Stimulated activated naive CD8-positive, alpha-beta T cell treated with anti-CD3 and anti-CD28 coated beads, Interleukin-15, amount 100 ng/mL, for 72 hours (primary cell): ENCODE measurements around the gene ACSL5.
"Not testable (repeated sequence)": the region's sequence is repeated elsewhere in the genome, so short reads cannot be mapped to it uniquely, and the experiment has no call there.

ENCODE experiments used
- ATAC-seq: fragments of 150-1000 bp; cut with Tn5 transposase; 2 replicates; pipeline ENCODE4 v1.10.0; 2021; ENCODE audit warnings: mild to moderate bottlenecking, moderate library complexity
- DNase-seq, 2 donors: peaks; one replicate each; pipeline ENCODE4 v3.0.0; 2021 to 2022
- H3K27ac Mint-ChIP-seq, 2 donors: one replicate each; pipeline ENCODE4 v1.8.0; 2022; ENCODE audit warnings: mild to moderate bottlenecking in 2 of 2, mixed read lengths in 2 of 2, moderate library complexity in 2 of 2
- H3K27me3 Mint-ChIP-seq: one replicate; pipeline ENCODE4 v1.8.0; 2022; ENCODE audit warnings: mixed read lengths
- H3K4me1 Mint-ChIP-seq: one replicate; pipeline ENCODE4 v1.8.0; 2022; ENCODE audit warnings: mild to moderate bottlenecking, mixed read lengths
- H3K4me3 Mint-ChIP-seq, 2 donors: one replicate each; pipeline ENCODE4 v1.8.0; 2022; ENCODE audit warnings: mild to moderate bottlenecking in 2 of 2, mixed read lengths in 2 of 2, moderate library complexity in 1 of 2
- H3K9me3 Mint-ChIP-seq, 2 donors: one replicate each; pipeline ENCODE4 v1.8.0; 2022; ENCODE audit warnings: mixed read lengths in 2 of 2

Gene ACSL5

GRCh38 chr10:112379635-112380296 lies 5.8 kb downstream of the ACSL5 start:
- DNase-seq (no peak), ATAC-seq (no peak)
- Mint-ChIP-seq H3K4me3 (peak overlapping the region; percentile 14 to 19), H3K9me3 (no peaks in the 10 kb centered on the region), H3K4me1 (peaks cover 95% of the 10 kb centered on the region), H3K27ac (peak overlapping the region in 1 of 2 donors; percentile 39), H3K27me3 (no peaks in the 10 kb centered on the region)

- H3K27me3 Mint-ChIP-seq: no peaks in the 10 kb centered on the region
- no peak overlapping the region for H3K27ac Mint-ChIP-seq
- no peaks in the 10 kb centered on the region for H3K9me3 Mint-ChIP-seq
- H3K4me3 Mint-ChIP-seq: no peak overlapping the region
- DNase-seq (no peak), ATAC-seq (no peak)
- peaks cover 95% of the 10 kb centered on the region for H3K4me1 Mint-ChIP-seq
Observed at GRCh38 chr10:112382515-112383235, 8.8 kb downstream of the ACSL5 start.

- peak in 1 of 2 donors; percentile 18 for DNase-seq
- Mint-ChIP-seq H3K9me3 (no peaks in the 10 kb centered on the region), H3K4me3 (peak overlapping the region in 1 of 2 donors; percentile 22), H3K27me3 (no peaks in the 10 kb centered on the region), H3K27ac (no peak overlapping the region), H3K4me1 (peaks cover 95% of the 10 kb centered on the region)
- peak; percentile 74 for ATAC-seq
Observed at GRCh38 chr10:112383325-112383724, 9.4 kb downstream of the ACSL5 start.

GRCh38 chr10:112384141-112384540 lies 10.2 kb downstream of the ACSL5 start:
- Mint-ChIP-seq H3K4me1 (peaks cover 95% of the 10 kb centered on the region), H3K27me3 (no peaks in the 10 kb centered on the region), H3K4me3 (no peak overlapping the region), H3K27ac (no peak overlapping the region), H3K9me3 (no peaks in the 10 kb centered on the region)
- ATAC-seq (no peak), DNase-seq (no peak)

- no peak for ATAC-seq
- Mint-ChIP-seq H3K27ac (no peak overlapping the region), H3K4me3 (no peak overlapping the region), H3K9me3 (no peaks in the 10 kb centered on the region), H3K27me3 (no peaks in the 10 kb centered on the region), H3K4me1 (peaks cover 95% of the 10 kb centered on the region)
- no peak for DNase-seq
Observed at GRCh38 chr10:112385201-112385600, 11.3 kb downstream of the ACSL5 start.

- H3K4me1 Mint-ChIP-seq: peaks cover 85% of the 10 kb centered on the region
- not testable (repeated sequence) for H3K27ac Mint-ChIP-seq, H3K9me3 Mint-ChIP-seq, ATAC-seq, H3K4me3 Mint-ChIP-seq, H3K27me3 Mint-ChIP-seq, DNase-seq
Observed at GRCh38 chr10:112388056-112388455, 14.1 kb downstream of the ACSL5 start.

GRCh38 chr10:112388548-112388947 lies 14.6 kb downstream of the ACSL5 start:
- ATAC-seq (no peak), DNase-seq (no peak)
- no peaks in the 10 kb centered on the region for H3K27me3 Mint-ChIP-seq
- peaks cover 85% of the 10 kb centered on the region for H3K4me1 Mint-ChIP-seq
- H3K4me3 Mint-ChIP-seq: peak overlapping the region in 1 of 2 donors; percentile 40
- H3K9me3 Mint-ChIP-seq: no peaks in the 10 kb centered on the region
- peak overlapping the region in 1 of 2 donors; percentile 62 for H3K27ac Mint-ChIP-seq

- Mint-ChIP-seq H3K27me3 (no peaks in the 10 kb centered on the region), H3K4me3 (peak overlapping the region; percentile 46 to 54), H3K27ac (peak overlapping the region; percentile 63 to 89), H3K9me3 (no peaks in the 10 kb centered on the region), H3K4me1 (peaks cover 78% of the 10 kb centered on the region)
- DNase-seq: peak; percentile 38 to 54
- peak; percentile 96 for ATAC-seq
Observed at GRCh38 chr10:112389271-112389822, 15.4 kb downstream of the ACSL5 start.

- Mint-ChIP-seq H3K4me3 (peak overlapping the region; percentile 42 to 53), H3K4me1 (peaks cover 69% of the 10 kb centered on the region), H3K9me3 (no peaks in the 10 kb centered on the region), H3K27ac (peak overlapping the region in 1 of 2 donors; percentile 43), H3K27me3 (no peaks in the 10 kb centered on the region)
- ATAC-seq (peak; percentile 24), DNase-seq (no peak)
Observed at GRCh38 chr10:112390125-112390703, 16.3 kb downstream of the ACSL5 start.

GRCh38 chr10:112393341-112393740 lies 19.4 kb downstream of the ACSL5 start:
- ATAC-seq (no peak), DNase-seq (no peak)
- Mint-ChIP-seq H3K9me3 (no peaks in the 10 kb centered on the region), H3K4me3 (no peak overlapping the region), H3K4me1 (peaks cover 38% of the 10 kb centered on the region), H3K27me3 (no peaks in the 10 kb centered on the region), H3K27ac (no peak overlapping the region)

GRCh38 chr10:112393827-112394226 lies 19.9 kb downstream of the ACSL5 start:
- Mint-ChIP-seq H3K27me3 (no peaks in the 10 kb centered on the region), H3K4me1 (peaks cover 33% of the 10 kb centered on the region), H3K9me3 (no peaks in the 10 kb centered on the region), H3K4me3 (no peak overlapping the region), H3K27ac (no peak overlapping the region)
- no peak for ATAC-seq
- DNase-seq: no peak

GRCh38 chr10:112394475-112394875 lies 20.6 kb downstream of the ACSL5 start:
- DNase-seq: no peak
- no peak for ATAC-seq
- H3K4me3 Mint-ChIP-seq: no peak overlapping the region

GRCh38 chr10:112395809-112396530 lies 22.1 kb downstream of the ACSL5 start:
- H3K9me3 Mint-ChIP-seq: no peaks in the 10 kb centered on the region
- H3K27ac Mint-ChIP-seq: no peak overlapping the region
- H3K27me3 Mint-ChIP-seq: no peaks in the 10 kb centered on the region

More at GRCh38 chr10:112394475-112394875, 20.6 kb downstream of the ACSL5 start:
- Mint-ChIP-seq H3K27ac (peak overlapping the region in 1 of 2 donors; percentile 39), H3K4me1 (peaks cover 26% of the 10 kb centered on the region), H3K9me3 (no peaks in the 10 kb centered on the region), H3K27me3 (no peaks in the 10 kb centered on the region)

GRCh38 chr10:112397592-112397991 lies 23.7 kb downstream of the ACSL5 start:
- no peak for ATAC-seq
- no peak for DNase-seq
- H3K4me3 Mint-ChIP-seq: no peak overlapping the region
- H3K27me3 Mint-ChIP-seq: no peaks in the 10 kb centered on the region
- H3K27ac Mint-ChIP-seq: no peak overlapping the region
- no peaks in the 10 kb centered on the region for H3K9me3 Mint-ChIP-seq
- peaks cover 6% of the 10 kb centered on the region for H3K4me1 Mint-ChIP-seq

More at GRCh38 chr10:112395809-112396530, 22.1 kb downstream of the ACSL5 start:
- no peak overlapping the region for H3K4me3 Mint-ChIP-seq
- no peak for ATAC-seq
- no peak for DNase-seq
- H3K4me1 Mint-ChIP-seq: peaks cover 14% of the 10 kb centered on the region

- Mint-ChIP-seq H3K27me3 (no peaks in the 10 kb centered on the region), H3K4me1 (peaks cover 5% of the 10 kb centered on the region), H3K9me3 (peaks cover 5 to 8% of the 10 kb centered on the region in 2 donors), H3K27ac (no peak overlapping the region), H3K4me3 (no peak overlapping the region)
- DNase-seq (no peak), ATAC-seq (no peak)
Observed at GRCh38 chr10:112402917-112403316, 29.0 kb downstream of the ACSL5 start.
